ENCODE data around the gene DUSP2.

Gene DUSP2

DNA sequence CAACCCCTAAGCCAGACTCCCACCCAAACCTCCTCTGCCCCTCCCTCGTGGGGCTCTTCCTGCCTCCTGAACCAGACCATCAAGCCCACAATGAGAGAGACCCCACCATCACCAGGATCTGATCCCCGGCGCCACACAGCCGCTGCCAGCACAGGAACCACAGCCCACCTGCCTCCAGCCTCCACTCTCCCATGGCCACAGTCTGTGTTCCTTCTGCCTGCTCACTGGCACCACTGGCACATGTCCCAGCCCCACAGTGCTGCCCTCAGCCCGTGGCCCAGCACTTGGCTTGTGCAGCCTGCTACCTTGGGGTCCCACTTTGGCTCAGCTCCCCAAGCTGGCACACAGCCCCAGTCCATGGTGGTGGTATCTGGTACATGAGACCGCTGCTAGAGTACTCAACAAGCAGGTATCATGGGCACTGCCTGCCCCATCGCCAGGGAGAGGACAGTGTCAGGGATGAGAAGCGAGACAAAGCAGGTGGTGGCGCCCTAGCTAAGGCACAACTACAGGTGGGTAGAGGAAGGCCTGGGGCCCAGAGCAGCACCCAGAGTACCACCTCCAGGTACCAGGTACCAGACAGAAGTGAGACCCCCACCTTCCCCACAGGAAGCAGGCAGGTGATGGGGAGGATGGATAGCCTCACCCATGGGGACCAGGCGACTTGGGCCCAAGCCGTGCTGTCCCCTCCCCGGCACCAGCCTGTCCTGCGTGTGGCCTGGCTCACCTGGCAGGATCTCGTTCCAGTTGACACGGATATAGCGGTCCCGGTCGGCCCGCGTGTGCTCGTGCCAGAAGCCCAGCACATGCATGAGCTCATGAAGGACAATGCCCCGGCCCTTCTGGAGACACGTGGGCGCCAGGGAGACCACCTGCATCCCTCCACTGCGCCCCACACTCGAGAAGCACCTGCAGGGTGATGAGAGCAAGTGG, 13.2 kb downstream of the DUSP2 start:
- DNase-seq (ENCODE audit: low read depth, low spot score) = no peak

GRCh38 chr2:96131152-96131812, 14.0 kb downstream of the DUSP2 start:
- no peak for DNase-seq (ENCODE audit: low read depth, low spot score)

- no peak for DNase-seq (ENCODE audit: low read depth, low spot score)
Measured at GRCh38 chr2:96130483-96130882, 14.8 kb downstream of the DUSP2 start.

- DNase-seq (ENCODE audit: low read depth, low spot score) = no peak
Measured at GRCh38 chr2:96129528-96130120, 15.6 kb downstream of the DUSP2 start.

DNA sequence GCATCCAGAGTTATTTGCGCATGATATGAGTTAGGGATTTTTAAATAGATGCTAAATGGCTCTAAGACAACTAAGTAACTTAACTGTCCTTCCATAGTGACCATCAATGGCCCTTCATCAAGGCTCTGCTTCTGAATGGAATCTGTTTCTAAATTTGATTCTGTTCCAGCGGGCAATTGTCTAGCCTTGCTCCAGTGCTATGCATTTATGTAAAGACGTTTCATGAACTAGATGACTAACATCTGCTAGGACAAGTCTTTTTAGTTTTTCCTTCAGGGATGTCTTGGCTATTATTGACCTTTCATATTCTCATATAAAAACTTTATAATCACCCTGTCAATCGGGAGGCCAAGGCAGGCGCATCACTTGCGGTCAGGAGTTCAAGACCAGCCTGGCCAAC, 16.8 kb downstream of the DUSP2 start:
- no peak for DNase-seq (ENCODE audit: low read depth, low spot score)

GRCh38 chr2:96124406-96125265, 20.6 kb downstream of the DUSP2 start:
- DNase-seq (ENCODE audit: low read depth, low spot score) = no peak

DNA sequence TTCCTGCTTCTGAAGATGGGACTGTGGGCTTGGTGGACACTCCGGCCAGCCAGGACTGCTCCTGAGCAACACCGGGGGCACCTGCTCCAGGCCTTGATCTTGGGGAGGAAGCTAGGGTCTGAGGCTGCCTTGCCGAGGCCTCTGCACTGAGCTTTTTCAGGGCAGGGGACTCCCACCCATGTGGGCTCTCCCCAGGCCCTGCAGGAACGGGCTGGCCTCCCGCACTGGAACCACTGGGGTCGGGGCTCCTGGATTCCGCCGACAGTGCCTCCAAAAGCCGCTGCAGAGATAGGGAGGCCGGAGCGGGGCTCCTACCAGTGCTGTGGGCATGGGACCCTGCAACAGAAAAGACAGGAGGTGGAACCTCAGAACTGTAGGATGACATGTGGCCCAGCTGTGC, 21.3 kb downstream of the DUSP2 start:
- DNase-seq (ENCODE audit: low read depth, low spot score) = no peak

DNA sequence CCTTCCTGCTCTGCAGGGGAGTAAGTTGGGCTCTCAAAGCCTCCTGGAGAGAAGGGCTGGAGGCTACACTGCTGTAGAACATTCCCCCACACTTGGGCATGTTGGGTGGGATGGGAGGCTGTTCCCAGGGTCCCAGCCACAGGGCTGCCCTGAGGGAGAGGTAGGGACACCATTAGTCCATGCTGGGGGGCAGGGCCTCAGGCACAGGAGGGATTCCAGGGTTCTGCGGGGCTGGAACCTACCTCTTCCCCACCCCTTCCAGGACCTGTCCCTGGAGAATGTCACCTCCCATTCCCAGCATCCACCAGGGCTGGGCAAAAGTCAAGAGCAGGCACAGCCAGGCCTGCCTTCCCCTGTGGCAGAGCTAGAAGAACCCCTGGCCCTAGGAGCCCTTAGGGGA, 21.9 kb downstream of the DUSP2 start:
- no peak for DNase-seq (ENCODE audit: low read depth, low spot score)

DNA sequence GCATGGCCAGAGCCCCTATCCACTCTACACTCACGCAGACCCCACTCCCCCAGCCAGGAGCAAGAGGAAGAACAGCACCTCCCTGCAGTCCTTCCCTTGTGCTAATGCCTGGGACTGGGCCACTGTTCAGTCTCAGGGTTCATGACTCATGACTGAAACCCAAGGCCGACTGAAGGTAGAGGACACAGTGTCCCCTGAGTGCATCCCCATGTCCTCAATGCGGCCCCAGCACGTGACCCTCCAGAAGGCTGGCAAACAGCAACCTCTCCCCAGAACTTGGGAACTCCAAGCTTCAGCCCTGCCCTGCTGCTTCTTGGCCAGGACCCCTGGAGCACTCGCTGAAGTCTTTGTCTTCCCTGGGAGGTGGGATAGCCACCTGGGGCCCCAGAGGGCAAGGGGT, 22.8 kb downstream of the DUSP2 start:
- no peak for DNase-seq (ENCODE audit: low read depth, low spot score)

- DNase-seq (ENCODE audit: low read depth, low spot score) = no peak
Measured at GRCh38 chr2:96121414-96121813, 23.8 kb downstream of the DUSP2 start.

DNA sequence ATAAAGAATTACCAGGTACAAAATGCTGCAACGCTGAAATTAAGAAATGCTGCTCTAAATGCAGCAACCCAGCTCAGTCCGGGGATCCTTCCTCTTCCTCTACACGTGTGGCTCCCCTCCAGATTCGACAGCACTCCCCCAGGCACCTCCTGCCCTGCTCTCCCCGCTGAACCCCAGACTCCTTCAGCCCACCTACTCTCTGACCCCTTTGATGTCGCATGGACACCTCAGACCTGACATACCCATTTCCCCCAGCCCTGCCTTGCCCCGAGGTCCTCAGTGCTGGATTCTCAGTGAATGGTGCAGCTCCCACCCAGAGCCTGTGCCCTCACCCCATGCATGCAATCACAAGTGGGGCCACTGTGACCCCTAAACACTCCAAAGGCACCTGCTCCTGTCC, 24.2 kb downstream of the DUSP2 start:
- no peak for DNase-seq (ENCODE audit: low read depth, low spot score)

- no peak for DNase-seq (ENCODE audit: low read depth, low spot score)
Measured at GRCh38 chr2:96120091-96120720, 25.0 kb downstream of the DUSP2 start.

- no peak for DNase-seq (ENCODE audit: low read depth, low spot score)
Measured at GRCh38 chr2:96119389-96119751, 25.9 kb downstream of the DUSP2 start.

DNA sequence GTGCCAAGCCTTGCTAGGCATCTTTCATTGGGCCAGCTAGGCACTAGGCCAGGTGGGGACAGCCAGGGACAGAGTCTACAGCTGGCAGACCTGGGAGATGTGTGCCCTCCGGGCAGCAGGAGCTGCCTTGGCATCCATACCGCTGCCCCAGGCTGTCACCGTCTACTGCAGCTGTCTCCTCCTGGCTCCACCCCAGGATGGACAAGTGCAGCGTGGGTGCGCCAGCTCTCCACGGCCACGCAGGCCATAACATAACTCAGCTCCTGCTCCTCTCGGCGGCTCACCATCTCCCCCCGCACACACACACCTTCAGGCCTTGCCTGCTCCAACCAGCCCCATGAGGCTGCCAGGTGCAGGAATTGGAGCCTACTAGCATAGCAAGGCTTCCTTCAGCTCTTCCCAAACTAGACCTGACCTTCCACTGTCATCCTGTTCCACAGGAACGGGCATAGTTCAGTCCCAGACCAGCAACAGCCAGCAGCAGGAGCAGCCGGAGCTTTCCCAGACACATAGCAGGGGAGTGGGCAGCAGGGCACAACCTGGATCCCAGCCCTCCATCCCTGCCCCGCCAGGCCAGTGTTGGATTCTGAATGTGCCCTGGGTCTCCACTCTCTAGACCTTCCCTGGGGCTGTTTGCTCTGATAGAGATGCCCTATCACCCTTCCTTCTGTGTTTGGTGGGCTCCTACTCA, 26.4 kb downstream of the DUSP2 start:
- no peak for DNase-seq (ENCODE audit: low read depth, low spot score)

DNA sequence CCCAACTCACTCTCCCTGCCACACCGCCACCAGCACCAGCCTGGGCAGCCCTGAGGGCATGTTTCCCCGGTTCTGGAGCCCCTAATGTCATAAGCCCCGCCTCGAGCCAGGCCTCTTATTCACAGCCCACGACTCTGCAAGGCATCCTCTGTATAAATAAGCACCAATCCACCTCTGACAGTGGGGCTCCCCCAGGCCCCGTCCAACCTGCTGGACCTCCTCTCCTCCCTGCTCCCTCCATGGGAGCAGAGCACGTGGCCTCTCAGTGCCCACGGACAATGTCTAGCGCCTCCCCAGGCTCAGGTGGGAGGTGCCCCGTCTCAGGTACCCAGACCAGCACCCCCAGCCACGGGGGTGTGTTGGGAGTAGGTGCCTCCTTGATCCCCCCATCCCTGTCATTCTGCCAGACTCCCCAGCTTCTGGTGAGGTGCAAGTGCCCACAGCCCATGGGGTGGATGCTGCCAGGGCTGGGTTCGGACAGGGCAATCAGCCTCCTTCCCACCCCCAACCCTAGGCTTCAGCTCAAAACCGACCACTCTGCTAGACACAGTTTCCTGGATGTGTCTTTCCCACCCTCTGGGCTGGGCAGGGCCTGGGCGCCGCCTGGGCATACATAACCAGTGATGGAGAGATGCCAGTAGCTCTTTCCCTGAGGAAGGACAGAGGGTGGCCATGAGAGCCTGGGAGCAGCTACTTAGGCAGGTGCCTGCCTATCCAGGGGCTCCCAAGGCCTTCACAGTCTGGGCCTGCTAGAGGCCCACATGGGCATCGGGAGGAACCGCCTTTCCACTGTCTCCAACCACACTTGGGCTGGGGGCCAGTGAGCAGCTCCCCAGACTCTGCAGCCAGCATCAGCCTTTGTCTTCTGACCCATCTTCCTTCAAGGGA, 27.3 kb downstream of the DUSP2 start:
- no peak for DNase-seq (ENCODE audit: low read depth, low spot score)

DNA sequence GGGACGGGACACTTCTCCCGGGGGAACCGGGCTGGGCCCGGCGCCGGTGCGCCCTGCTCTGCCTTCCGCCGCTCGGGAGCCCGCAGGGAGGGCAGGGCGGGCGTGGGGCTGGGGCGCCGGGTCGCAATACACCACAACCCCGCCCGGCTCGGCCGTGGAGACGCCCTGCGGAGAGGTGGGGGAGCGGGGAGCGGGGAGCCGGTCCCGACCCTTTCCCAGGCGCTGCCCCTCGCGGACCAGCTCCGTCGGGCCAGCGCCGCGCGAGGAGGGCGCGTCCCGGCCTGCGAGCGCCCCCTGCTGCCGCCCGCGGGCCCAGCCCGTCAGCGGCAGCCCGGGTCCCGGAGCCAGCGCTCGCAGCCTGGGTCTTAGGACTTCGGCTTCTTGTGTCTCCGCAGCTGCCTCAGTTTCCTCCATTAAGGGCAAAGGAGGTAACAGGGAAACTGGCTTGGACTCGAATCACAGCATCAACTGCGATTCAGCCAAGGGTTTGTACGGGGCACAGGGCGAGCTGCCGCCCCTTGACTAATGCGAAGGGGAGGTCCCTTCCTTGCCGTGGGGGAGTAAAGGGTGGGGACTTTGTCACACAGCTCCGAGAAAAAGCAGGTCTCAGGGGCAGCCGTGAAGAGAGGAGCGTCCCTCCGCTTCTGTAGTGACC, 28.2 kb downstream of the DUSP2 start:
- no peak for DNase-seq (ENCODE audit: low read depth, low spot score)

GRCh38 chr2:96116424-96116878, 28.8 kb downstream of the DUSP2 start, which contains the start of gene ADRA2B:
Gene ADRA2B, minus strand, starts transcription at chr2:96116571. Its CDS starts 422 bp downstream, at chr2:96116149.
- DNase-seq (ENCODE audit: low read depth, low spot score) = no peak

DNA sequence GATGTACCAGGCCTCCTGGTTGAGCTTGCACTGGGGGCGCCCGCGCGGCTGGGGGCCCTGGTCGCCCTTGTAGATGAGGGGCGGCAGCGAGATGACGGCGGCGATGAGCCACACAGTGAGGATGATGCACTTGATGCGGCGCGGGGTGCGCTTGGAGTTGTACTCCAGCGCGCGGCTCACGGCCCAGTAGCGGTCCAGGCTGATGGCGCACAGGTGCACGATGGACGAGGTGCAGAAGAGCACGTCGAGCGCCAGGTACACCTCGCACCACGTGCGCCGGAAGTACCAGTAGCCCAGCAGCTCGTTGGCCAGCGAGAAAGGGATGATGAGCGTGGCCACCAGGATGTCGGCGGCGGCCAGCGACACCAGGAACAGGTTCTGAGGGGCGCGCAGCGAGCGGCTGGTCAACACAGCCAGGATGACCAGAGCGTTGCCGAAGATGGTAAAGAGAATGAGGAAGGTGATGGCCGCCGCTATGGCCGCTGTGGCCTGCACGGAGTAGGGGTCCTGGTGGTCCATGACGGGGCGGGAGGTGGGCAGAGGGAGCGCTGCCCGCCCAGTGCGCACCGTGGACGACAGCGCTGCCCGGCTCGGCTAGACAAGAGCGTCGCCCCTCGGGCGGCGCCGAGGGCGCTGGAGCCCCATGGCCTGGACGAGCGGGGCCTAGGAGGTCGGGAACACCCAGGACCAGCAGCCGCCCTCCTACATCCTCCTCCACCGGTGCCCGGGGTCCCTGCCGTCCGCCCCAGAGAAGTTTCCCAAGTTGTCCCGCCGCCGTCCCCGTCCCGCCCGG, 29.4 kb downstream of the DUSP2 start:
- DNase-seq (ENCODE audit: low read depth, low spot score) = no peak

Measured in iPS DF 19.7 (cell line).